Kidney tubule cell (primary cell): ENCODE measurements around the gene PPP3CB.
A peak's percentile ranks its signal among the peaks of the same experiment; 100 is the strongest.
"Not testable (repeated sequence)": the region's sequence is repeated elsewhere in the genome, so short reads cannot be mapped to it uniquely, and the experiment has no call there.

Experiments used
- DNase-seq: peaks from one replicate; pipeline ENCODE4 v3.0.0-alpha.2; 2018; ENCODE audit warnings: low spot score

Gene PPP3CB

GRCh38 chr10:73414230-73414945 is 81.4 kb downstream of the PPP3CB start:
- DNase-seq = peak; percentile 12

- DNase-seq = peak; percentile 92
Observed at GRCh38 chr10:73413528-73414229, 82.1 kb downstream of the PPP3CB start, which contains the start of gene ANXA7. Gene ANXA7 (minus strand): TSS chr10:73414058. CDS start chr10:73400856, 13,202 bp downstream.

- DNase-seq = peak; percentile 76
Observed at GRCh38 chr10:73413108-73413527, 82.7 kb downstream of the PPP3CB start.

- DNase-seq = no peak
Observed at GRCh38 chr10:73410897-73411296, 84.9 kb downstream of the PPP3CB start.

- DNase-seq = no peak
Observed at GRCh38 chr10:73408978-73409521, 86.8 kb downstream of the PPP3CB start.

- peak; percentile 51 for DNase-seq
Observed at GRCh38 chr10:73408061-73408460, 87.8 kb downstream of the PPP3CB start.

GRCh38 chr10:73407495-73407894 is 88.3 kb downstream of the PPP3CB start:
- no peak for DNase-seq

- peak; percentile 92 for DNase-seq
Observed at GRCh38 chr10:73406846-73407245, 89.0 kb downstream of the PPP3CB start.

GRCh38 chr10:73405556-73405955 is 90.3 kb downstream of the PPP3CB start:
- DNase-seq = no peak

- no peak for DNase-seq
Observed at GRCh38 chr10:73404690-73405089, 91.1 kb downstream of the PPP3CB start.

- no peak for DNase-seq
Observed at GRCh38 chr10:73401636-73402035, 94.2 kb downstream of the PPP3CB start.

- no peak for DNase-seq
Observed at GRCh38 chr10:73399063-73399462, 96.8 kb downstream of the PPP3CB start.

- DNase-seq = no peak
Observed at GRCh38 chr10:73398024-73398423, 97.8 kb downstream of the PPP3CB start.

- not testable (repeated sequence) for DNase-seq
Observed at GRCh38 chr10:73394325-73394724, 101.5 kb downstream of the PPP3CB start.

- DNase-seq = no peak
Observed at GRCh38 chr10:73388228-73388627, 107.6 kb downstream of the PPP3CB start.

GRCh38 chr10:73386583-73386982 is 109.2 kb downstream of the PPP3CB start:
- no peak for DNase-seq
